DND-41 (cell line): Measurements from ENCODE around the gene PLD5.

Source experiments
- ATAC-seq: fragments of 200-7000 bp; cut with Tn5 transposase; 3 replicates; pipeline ENCODE4 v1.9.1; 2021; ENCODE audit warnings: low read depth; ENCODE audit not compliant: insufficient read depth
- DNase-seq: peaks from one replicate; pipeline ENCODE4 v3.0.0-alpha.2; 2020
- H2AFZ ChIP-seq: 2 replicates; pipeline ENCODE4 v1.6.0; 2012; ENCODE audit warnings: low read depth, low read length
- H3K27ac ChIP-seq: 2 replicates; pipeline ENCODE4 v1.5.1; 2012; ENCODE audit warnings: low read length, inconsistent platforms
- H3K27me3 ChIP-seq: fragments of 200-600 bp; sonication (generic); 2 replicates; pipeline ENCODE4 v1.6.0; 2012; ENCODE audit warnings: low read length, mild to moderate bottlenecking, inconsistent platforms; ENCODE audit not compliant: insufficient read depth, poor library complexity
- H3K36me3 ChIP-seq: 2 replicates; pipeline ENCODE4 v1.5.1; 2012; ENCODE audit warnings: low read length, inconsistent platforms; ENCODE audit not compliant: insufficient read depth
- H3K4me1 ChIP-seq: 2 replicates; pipeline ENCODE4 v1.5.1; 2012; ENCODE audit warnings: mild to moderate bottlenecking, low read length; ENCODE audit not compliant: insufficient read depth
- H3K4me2 ChIP-seq: 2 replicates; pipeline ENCODE4 v1.6.0; 2012; ENCODE audit warnings: mild to moderate bottlenecking, moderate library complexity, low read length, inconsistent platforms; ENCODE audit not compliant: insufficient read depth
- H3K4me3 ChIP-seq, 2 experiments: fragments of 200-600 bp in 1 of 2; shearing (Covaris generic) in 1 of 2; 2 replicates each; pipeline ENCODE4 v1.5.1; 2012 to 2016; ENCODE audit warnings: inconsistent platforms in 2 of 2, low read length in 2 of 2, mild to moderate bottlenecking in 2 of 2, low read depth in 1 of 2, moderate library complexity in 1 of 2
- H3K79me2 ChIP-seq: 2 replicates; pipeline ENCODE4 v1.6.0; 2012; ENCODE audit warnings: low read length, inconsistent platforms; ENCODE audit not compliant: insufficient read depth
- H3K9ac ChIP-seq: 2 replicates; pipeline ENCODE4 v1.6.0; 2012; ENCODE audit warnings: low read depth, mild to moderate bottlenecking, inconsistent platforms, low read length, moderate library complexity
- H3K9me3 ChIP-seq: 2 replicates; pipeline ENCODE4 v1.5.1; 2012; ENCODE audit warnings: low read length, moderate library complexity, mild to moderate bottlenecking, inconsistent platforms; ENCODE audit not compliant: insufficient read depth, severe bottlenecking
- H4K20me1 ChIP-seq: 2 replicates; pipeline ENCODE4 v1.6.0; 2012; ENCODE audit warnings: low read length; ENCODE audit not compliant: insufficient read depth
- CTCF ChIP-seq: IDR thresholded peaks from 2 replicates; pipeline ENCODE4 v1.5.1; 2012; ENCODE audit warnings: borderline replicate concordance, low read length, moderate library complexity, mild to moderate bottlenecking; ENCODE audit not compliant: poor library complexity, severe bottlenecking; ENCODE audit errors: extremely low read depth
- EZH2 ChIP-seq: IDR thresholded peaks from 3 replicates; pipeline ENCODE4 v1.6.1; 2012; ENCODE audit warnings: borderline replicate concordance, low read depth, mild to moderate bottlenecking, moderate library complexity, low read length, inconsistent platforms; ENCODE audit not compliant: severe bottlenecking

The PLD5 gene

GRCh38 chr1:242189591-242189990, 334.9 kb downstream of the PLD5 start:
- Histone ChIP-seq H3K9me3 (no peaks in the 10 kb centered on the region), H3K4me2 (no peak overlapping the region), H2AFZ (no peak overlapping the region), H3K4me3 (no peak overlapping the region), H3K79me2 (no peaks in the 10 kb centered on the region), H4K20me1 (no peaks in the 10 kb centered on the region), H3K27ac (no peak overlapping the region), H3K9ac (no peak overlapping the region), H3K4me1 (no peaks in the 10 kb centered on the region), H3K36me3 (no peaks in the 10 kb centered on the region), H3K27me3 (no peaks in the 10 kb centered on the region)
- DNase-seq: no peak
- TF ChIP-seq EZH2 (no peak), CTCF (peak; percentile 9)
- ATAC-seq: no peak

GRCh38 chr1:242187816-242188215, 336.7 kb downstream of the PLD5 start:
- DNase-seq (no peak), ATAC-seq (no peak)
- H3K4me2 ChIP-seq: no peak overlapping the region
- H3K36me3 ChIP-seq: no peaks in the 10 kb centered on the region
- no peak overlapping the region for H3K27ac ChIP-seq
- H2AFZ ChIP-seq: no peak overlapping the region
- H4K20me1 ChIP-seq: no peaks in the 10 kb centered on the region
- H3K4me3 ChIP-seq: no peak overlapping the region
- no peak overlapping the region for H3K9ac ChIP-seq
- H3K27me3 ChIP-seq: no peaks in the 10 kb centered on the region
- TF ChIP-seq CTCF (no peak), EZH2 (no peak)
- no peaks in the 10 kb centered on the region for H3K9me3 ChIP-seq
- no peaks in the 10 kb centered on the region for H3K4me1 ChIP-seq
- H3K79me2 ChIP-seq: no peaks in the 10 kb centered on the region

GRCh38 chr1:242187171-242187570, 337.3 kb downstream of the PLD5 start:
- DNase-seq (no peak), ATAC-seq (no peak)
- Histone ChIP-seq H3K4me3 (no peak overlapping the region), H3K27ac (no peak overlapping the region), H3K36me3 (no peaks in the 10 kb centered on the region), H3K9ac (no peak overlapping the region), H3K9me3 (no peaks in the 10 kb centered on the region), H2AFZ (no peak overlapping the region), H3K4me2 (no peak overlapping the region), H3K27me3 (no peaks in the 10 kb centered on the region), H3K79me2 (no peaks in the 10 kb centered on the region), H4K20me1 (no peaks in the 10 kb centered on the region), H3K4me1 (no peaks in the 10 kb centered on the region)
- no peak for TF ChIP-seq EZH2

- ATAC-seq (no peak), DNase-seq (no peak)
- H3K4me2 ChIP-seq: no peak overlapping the region
- no peaks in the 10 kb centered on the region for H3K27me3 ChIP-seq
- H3K79me2 ChIP-seq: no peaks in the 10 kb centered on the region
- H3K4me3 ChIP-seq: no peak overlapping the region
- H4K20me1 ChIP-seq: no peaks in the 10 kb centered on the region
- TF ChIP-seq CTCF (no peak), EZH2 (no peak)
- no peaks in the 10 kb centered on the region for H3K36me3 ChIP-seq
- H3K9me3 ChIP-seq: no peaks in the 10 kb centered on the region
- H2AFZ ChIP-seq: no peak overlapping the region
- no peaks in the 10 kb centered on the region for H3K4me1 ChIP-seq
- H3K9ac ChIP-seq: no peak overlapping the region
- H3K27ac ChIP-seq: no peak overlapping the region
These were observed 338.8 kb downstream of the PLD5 start for GRCh38 chr1:242185731-242186130.
